ENCODE data around the gene NDUFA5. TPM values are rescaled to one million over a fixed set of nuclear protein-coding genes. Genes with fewer than 3 reads are reported as not detected.

The NDUFA5 gene
- total RNA-seq, 1 donor from 2014 or later = 118 TPM

- H3K27ac Mint-ChIP-seq = no peak overlapping the region
Observed at GRCh38 chr7:123538897-123539296, 18.7 kb downstream of the NDUFA5 start.

GRCh38 chr7:123538189-123538714 lies 19.4 kb downstream of the NDUFA5 start:
- no peak overlapping the region for H3K4me2 ChIP-seq
- no peak overlapping the region for H3K4me3 Mint-ChIP-seq

More at GRCh38 chr7:123538897-123539296, 18.7 kb downstream of the NDUFA5 start:
- H3K9me3 Mint-ChIP-seq = no peaks in the 10 kb centered on the region
- DNase-seq (ENCODE audit: low spot score) = no peak
- no peak overlapping the region for H3K4me2 ChIP-seq
- peaks cover 16% of the 10 kb centered on the region for H3F3A ChIP-seq (ENCODE audit: low read depth)
- H3K4me1 ChIP-seq = peaks cover 1% of the 10 kb centered on the region
- no peaks in the 10 kb centered on the region for H4K20me1 ChIP-seq (ENCODE audit: low read depth)
- H2AFZ ChIP-seq (replicated peaks) = no peak overlapping the region
- no peak overlapping the region for H3K9ac ChIP-seq
- H3K36me3 Mint-ChIP-seq = no peaks in the 10 kb centered on the region
- no peak overlapping the region for H3K4me3 ChIP-seq
- TF ChIP-seq EZH2phosphoT487 (IDR thresholded peaks at IDR 0.05) (no peak), CTCF (IDR thresholded peaks at IDR 0.05) (no peak)
- H3K9me3 ChIP-seq (ENCODE audit: low read depth) = no peaks in the 10 kb centered on the region
- H3K27me3 Mint-ChIP-seq (ENCODE audit: insufficient read depth, low read depth) = peaks cover 4% of the 10 kb centered on the region
- H3K79me2 ChIP-seq (ENCODE audit: low read depth) = no peaks in the 10 kb centered on the region
- H3K4me1 Mint-ChIP-seq = peaks cover 2% of the 10 kb centered on the region
- H3K4me3 Mint-ChIP-seq = no peak overlapping the region
- no peaks in the 10 kb centered on the region for H3K36me3 ChIP-seq
- peaks cover 2% of the 10 kb centered on the region for H3K27me3 ChIP-seq
- no peak overlapping the region for H3K27ac ChIP-seq

GRCh38 chr7:123537026-123537642 lies 20.5 kb downstream of the NDUFA5 start:
- peaks cover 13% of the 10 kb centered on the region for H3K27me3 ChIP-seq
- Mint-ChIP-seq H3K9me3 (no peaks in the 10 kb centered on the region), H3K36me3 (no peaks in the 10 kb centered on the region), H3K27me3 (ENCODE audit: insufficient read depth, low read depth) (peaks cover 6% of the 10 kb centered on the region), H3K27ac (no peak overlapping the region), H3K4me1 (peaks cover 13% of the 10 kb centered on the region), H3K4me3 (no peak overlapping the region)
- no peaks in the 10 kb centered on the region for H3K9me3 ChIP-seq (ENCODE audit: low read depth)
- H3F3A ChIP-seq (ENCODE audit: low read depth) = peaks cover 26% of the 10 kb centered on the region
- no peak overlapping the region for H3K27ac ChIP-seq
- H2AFZ ChIP-seq (replicated peaks) = no peak overlapping the region
- TF ChIP-seq EZH2 (IDR thresholded peaks at IDR 0.05) = no peak
- peak; percentile 64 for TF ChIP-seq CTCF (IDR thresholded peaks at IDR 0.05)
- no peak for TF ChIP-seq EZH2phosphoT487 (IDR thresholded peaks at IDR 0.05)
- H4K20me1 ChIP-seq (ENCODE audit: low read depth) = no peaks in the 10 kb centered on the region
- no peaks in the 10 kb centered on the region for H3K79me2 ChIP-seq (ENCODE audit: low read depth)
- no peak overlapping the region for H3K4me2 ChIP-seq
- H3K4me1 ChIP-seq = peaks cover 8% of the 10 kb centered on the region
- no peak overlapping the region for H3K9ac ChIP-seq
- no peak overlapping the region for H3K4me3 ChIP-seq
- no peak for DNase-seq (ENCODE audit: low spot score)
- H3K36me3 ChIP-seq = no peaks in the 10 kb centered on the region

More at GRCh38 chr7:123538189-123538714, 19.4 kb downstream of the NDUFA5 start:
- Mint-ChIP-seq H3K27ac (no peak overlapping the region), H3K36me3 (no peaks in the 10 kb centered on the region), H3K4me1 (peaks cover 7% of the 10 kb centered on the region), H3K27me3 (ENCODE audit: insufficient read depth, low read depth) (peaks cover 6% of the 10 kb centered on the region), H3K9me3 (no peaks in the 10 kb centered on the region)
- H3K9ac ChIP-seq = no peak overlapping the region
- no peaks in the 10 kb centered on the region for H3K9me3 ChIP-seq (ENCODE audit: low read depth)
- TF ChIP-seq CTCF (IDR thresholded peaks at IDR 0.05) = no peak
- no peak for TF ChIP-seq EZH2 (IDR thresholded peaks at IDR 0.05)
- no peak for TF ChIP-seq EZH2phosphoT487 (IDR thresholded peaks at IDR 0.05)
- peaks cover 6% of the 10 kb centered on the region for H3K4me1 ChIP-seq
- no peak overlapping the region for H3K4me3 ChIP-seq
- H3K36me3 ChIP-seq = no peaks in the 10 kb centered on the region
- peaks cover 9% of the 10 kb centered on the region for H3K27me3 ChIP-seq
- no peak for DNase-seq (ENCODE audit: low spot score)
- H2AFZ ChIP-seq (replicated peaks) = no peak overlapping the region
- H3F3A ChIP-seq (ENCODE audit: low read depth) = peaks cover 23% of the 10 kb centered on the region
- H3K79me2 ChIP-seq (ENCODE audit: low read depth) = no peaks in the 10 kb centered on the region
- no peak overlapping the region for H3K27ac ChIP-seq
- H4K20me1 ChIP-seq (ENCODE audit: low read depth) = no peaks in the 10 kb centered on the region

All from neural progenitor cell (in vitro differentiated cells).